ENCODE data around the gene MYRF. TPM values are rescaled to one million over a fixed set of nuclear protein-coding genes. Genes with fewer than 3 reads are reported as not detected.

MYRF gene
- total and polyA plus RNA-seq, 4 experiments from 2014 or later: 0.44 to 1.6 (median 0.89) TPM

- DNase-seq: peak in 3 of 5 donors; percentile 38 to 71 (median 49)
- H3K27me3 Mint-ChIP-seq: no peaks in the 10 kb centered on the region
- POLR2A ChIA-PET (ENCODE audit: partially characterized antibody): interaction anchor here (0.6 to 2.5 kb wide), 8 partner anchors 11 to 861 kb away, joined by 3 to 28 read pairs (median 4); partner anchors contain the start of genes FADS1, FADS2, FTH1 and INTS5
- peak overlapping the region; percentile 89 to 99 (median 94) for H3K4me3 Mint-ChIP-seq
- peaks cover 18% of the 10 kb centered on the region for H3K4me1 ChIP-seq (ENCODE audit: insufficient read depth, low read length)
- peaks cover 8 to 51% (median 28%) of the 10 kb centered on the region in 4 donors for H3K4me1 Mint-ChIP-seq
- no peaks in the 10 kb centered on the region for H3K9me3 Mint-ChIP-seq
- H3K27ac Mint-ChIP-seq: peak overlapping the region; percentile 93 to 100 (median 99)
- H3K36me3 ChIP-seq (ENCODE audit: insufficient read depth, low read length): peaks cover 35% of the 10 kb centered on the region
- peak overlapping the region; percentile 95 to 96 for H3K4me3 ChIP-seq (ENCODE audit: low read length in 2 of 2)
- H3K36me3 Mint-ChIP-seq: peaks cover 15 to 50% of the 10 kb centered on the region in 2 donors
- peak overlapping the region; percentile 98 for H3K27ac ChIP-seq (ENCODE audit: low read depth, low read length)
- intact Hi-C loops (cut with micrococcal nuclease): loop anchor here (1.0 to 5.0 kb wide), 6 partner anchors 15 to 1090 kb away; partner anchors contain the start of genes DAGLA, FADS1, FTH1 and SLC3A2
- CTCF ChIA-PET (ENCODE audit: partially characterized antibody): interaction anchor here (1.5 to 10.0 kb wide), 5 partner anchors 23 to 320 kb away, joined by 4 to 169 read pairs (median 7); partner anchors contain the start of gene FADS1
- no peaks in the 10 kb centered on the region for H3K9me3 ChIP-seq (ENCODE audit: control insufficient read depth in 1 of 2, low read length in 2 of 2)
- no peaks in the 10 kb centered on the region for H3K27me3 ChIP-seq (ENCODE audit: insufficient read depth, low read length)
Measured at GRCh38 chr11:61791737-61792309, 39.4 kb downstream of the MYRF start.

- H3K4me1 Mint-ChIP-seq: peaks cover 12 to 56% (median 31%) of the 10 kb centered on the region in 4 donors
- H3K4me1 ChIP-seq (ENCODE audit: insufficient read depth, low read length): peaks cover 21% of the 10 kb centered on the region
- H3K4me3 ChIP-seq (ENCODE audit: low read length in 2 of 2): peak within 1 kb of the TSS; percentile 95 to 96
- H3K27ac ChIP-seq (ENCODE audit: low read depth, low read length): peak within 1 kb of the TSS; percentile 98
- H3K27ac Mint-ChIP-seq: peak within 1 kb of the TSS; percentile 93 to 100 (median 99)
- intact Hi-C loops (cut with micrococcal nuclease): loop anchor here (1.0 to 5.0 kb wide), 6 partner anchors 15 to 1090 kb away; partner anchors contain the start of genes DAGLA, FADS1, FTH1 and SLC3A2
- no peaks in the 10 kb centered on the region for H3K27me3 ChIP-seq (ENCODE audit: insufficient read depth, low read length)
- peak within 1 kb of the TSS; percentile 89 to 99 (median 94) for H3K4me3 Mint-ChIP-seq
- DNase-seq: peak; percentile 87 to 92 (median 91)
- peaks cover 15 to 47% of the 10 kb centered on the region in 2 donors for H3K36me3 Mint-ChIP-seq
- H3K9me3 ChIP-seq (ENCODE audit: control insufficient read depth in 1 of 2, low read length in 2 of 2): no peaks in the 10 kb centered on the region
- no peaks in the 10 kb centered on the region for H3K9me3 Mint-ChIP-seq
- POLR2A ChIA-PET (ENCODE audit: partially characterized antibody): interaction anchor here (0.6 to 2.5 kb wide), 11 partner anchors 9 to 1759 kb away, joined by 3 to 28 read pairs (median 5); partner anchors contain the start of genes FADS1, FADS2 and FTH1
- H3K27me3 Mint-ChIP-seq: no peaks in the 10 kb centered on the region
- H3K36me3 ChIP-seq (ENCODE audit: insufficient read depth, low read length): peaks cover 28% of the 10 kb centered on the region
- CTCF ChIA-PET (ENCODE audit: partially characterized antibody): interaction anchor here (1.2 to 10.0 kb wide), 6 partner anchors 22 to 320 kb away, joined by 4 to 169 read pairs (median 7); partner anchors contain the start of gene FADS1
Measured at GRCh38 chr11:61792310-61793082, 40.1 kb downstream of the MYRF start, which contains the start of the genes FEN1 and TMEM258. Gene FEN1 (plus strand): TSS chr11:61792911. CDS start chr11:61795362, 2,451 bp downstream. Gene TMEM258 (minus strand): TSS chr11:61792599. CDS start chr11:61792558, 41 bp downstream.

GRCh38 chr11:61793083-61793828, 40.8 kb downstream of the MYRF start:
- no peaks in the 10 kb centered on the region for H3K27me3 Mint-ChIP-seq
- DNase-seq: no peak
- Histone ChIP-seq H3K27ac (ENCODE audit: low read depth, low read length) (peak overlapping the region; percentile 98), H3K9me3 (ENCODE audit: control insufficient read depth in 1 of 2, low read length in 2 of 2) (no peaks in the 10 kb centered on the region), H3K4me1 (ENCODE audit: insufficient read depth, low read length) (peaks cover 23% of the 10 kb centered on the region), H3K27me3 (ENCODE audit: insufficient read depth, low read length) (no peaks in the 10 kb centered on the region), H3K4me3 (ENCODE audit: low read length in 2 of 2) (peak overlapping the region; percentile 95 to 96), H3K36me3 (ENCODE audit: insufficient read depth, low read length) (peaks cover 22% of the 10 kb centered on the region)
- H3K4me1 Mint-ChIP-seq: peaks cover 12 to 56% (median 31%) of the 10 kb centered on the region in 4 donors
- peaks cover 15 to 43% of the 10 kb centered on the region in 2 donors for H3K36me3 Mint-ChIP-seq
- H3K4me3 Mint-ChIP-seq: peak overlapping the region; percentile 89 to 99 (median 94)
- ChIA-PET CTCF (ENCODE audit: partially characterized antibody) (interaction anchor here (0.9 to 10.0 kb wide), 6 partner anchors 22 to 316 kb away, joined by 3 to 169 read pairs (median 51); partner anchors contain the start of gene FADS1), POLR2A (ENCODE audit: partially characterized antibody) (interaction anchor here (0.6 to 2.5 kb wide), 9 partner anchors 9 to 1759 kb away, joined by 3 to 28 read pairs (median 5); partner anchors contain the start of genes FADS1, FADS2 and FTH1)
- intact Hi-C loops (cut with micrococcal nuclease): loop anchor here (2.0 to 5.0 kb wide), 2 partner anchors 24 to 1089 kb away; partner anchors contain the start of genes FADS1 and SLC3A2
- no peaks in the 10 kb centered on the region for H3K9me3 Mint-ChIP-seq
- peak overlapping the region; percentile 93 to 100 (median 99) for H3K27ac Mint-ChIP-seq

- ChIA-PET POLR2A (ENCODE audit: partially characterized antibody) (interaction anchor here (1.1 to 1.7 kb wide), 2 partner anchors 8 to 314 kb away, joined by 3 to 8 read pairs; no protein-coding TSS in a partner anchor), CTCF (ENCODE audit: partially characterized antibody) (interaction anchor here (0.9 to 10.0 kb wide), 5 partner anchors 21 to 315 kb away, joined by 3 to 169 read pairs (median 95); partner anchors contain the start of gene FADS1)
- Mint-ChIP-seq H3K27ac (peak overlapping the region in 5 of 7 donors; percentile 73 to 100 (median 99)), H3K9me3 (no peaks in the 10 kb centered on the region), H3K4me3 (peak overlapping the region; percentile 7 to 94 (median 72)), H3K27me3 (no peaks in the 10 kb centered on the region), H3K36me3 (peaks cover 12 to 37% of the 10 kb centered on the region in 2 donors), H3K4me1 (peaks cover 12 to 52% (median 31%) of the 10 kb centered on the region in 4 donors)
- Histone ChIP-seq H3K4me1 (ENCODE audit: insufficient read depth, low read length) (peaks cover 23% of the 10 kb centered on the region), H3K4me3 (ENCODE audit: low read length in 2 of 2) (no peak overlapping the region), H3K27me3 (ENCODE audit: insufficient read depth, low read length) (no peaks in the 10 kb centered on the region), H3K36me3 (ENCODE audit: insufficient read depth, low read length) (peaks cover 16% of the 10 kb centered on the region), H3K27ac (ENCODE audit: low read depth, low read length) (peak overlapping the region; percentile 98), H3K9me3 (ENCODE audit: control insufficient read depth in 1 of 2, low read length in 2 of 2) (no peaks in the 10 kb centered on the region)
- intact Hi-C loops (cut with micrococcal nuclease): loop anchor here (2.0 to 5.0 kb wide), 2 partner anchors 23 to 1088 kb away; partner anchors contain the start of genes FADS1 and SLC3A2
- DNase-seq: no peak
Measured at GRCh38 chr11:61793829-61794204, 41.4 kb downstream of the MYRF start.

- intact Hi-C loops (cut with micrococcal nuclease): loop anchor here (5.0 kb wide), 1 partner anchor 1088 kb away; the partner anchor contains the start of gene SLC3A2
- Mint-ChIP-seq H3K36me3 (peaks cover 7 to 30% of the 10 kb centered on the region in 2 donors), H3K9me3 (no peaks in the 10 kb centered on the region), H3K27me3 (no peaks in the 10 kb centered on the region), H3K4me1 (peaks cover 12 to 47% (median 30%) of the 10 kb centered on the region in 4 donors), H3K27ac (peak overlapping the region in 1 of 7 donors; percentile 72), H3K4me3 (peak overlapping the region in 2 of 8 donors; percentile 24 to 30)
- DNase-seq: no peak
- Histone ChIP-seq H3K4me1 (ENCODE audit: insufficient read depth, low read length) (peaks cover 23% of the 10 kb centered on the region), H3K27me3 (ENCODE audit: insufficient read depth, low read length) (no peaks in the 10 kb centered on the region), H3K9me3 (ENCODE audit: control insufficient read depth in 1 of 2, low read length in 2 of 2) (no peaks in the 10 kb centered on the region), H3K36me3 (ENCODE audit: insufficient read depth, low read length) (peaks cover 8% of the 10 kb centered on the region), H3K27ac (ENCODE audit: low read depth, low read length) (no peak overlapping the region), H3K4me3 (ENCODE audit: low read length in 2 of 2) (no peak overlapping the region)
- POLR2A ChIA-PET (ENCODE audit: partially characterized antibody): no interaction called here
- CTCF ChIA-PET (ENCODE audit: partially characterized antibody): interaction anchor here (1.4 to 10.0 kb wide), 5 partner anchors 20 to 314 kb away, joined by 4 to 169 read pairs (median 96); partner anchors contain the start of gene FADS1
Measured at GRCh38 chr11:61794579-61794978, 42.1 kb downstream of the MYRF start.

GRCh38 chr11:61795459-61795858, 43.0 kb downstream of the MYRF start:
- Histone ChIP-seq H3K9me3 (ENCODE audit: control insufficient read depth in 1 of 2, low read length in 2 of 2) (no peaks in the 10 kb centered on the region), H3K4me3 (ENCODE audit: low read length in 2 of 2) (no peak overlapping the region), H3K27ac (ENCODE audit: low read depth, low read length) (no peak overlapping the region), H3K36me3 (ENCODE audit: insufficient read depth, low read length) (no peaks in the 10 kb centered on the region), H3K4me1 (ENCODE audit: insufficient read depth, low read length) (peaks cover 23% of the 10 kb centered on the region), H3K27me3 (ENCODE audit: insufficient read depth, low read length) (no peaks in the 10 kb centered on the region)
- no peaks in the 10 kb centered on the region for H3K9me3 Mint-ChIP-seq
- ChIA-PET CTCF (ENCODE audit: partially characterized antibody) (interaction anchor here (1.3 to 10.0 kb wide), 6 partner anchors 19 to 517 kb away, joined by 3 to 169 read pairs (median 96); partner anchors contain the start of gene FADS1), POLR2A (ENCODE audit: partially characterized antibody) (no interaction called here)
- H3K36me3 Mint-ChIP-seq: peaks cover 0 to 24% of the 10 kb centered on the region in 2 donors
- DNase-seq: no peak
- peak overlapping the region in 2 of 8 donors; percentile 35 to 66 for H3K4me3 Mint-ChIP-seq
- H3K27me3 Mint-ChIP-seq: no peaks in the 10 kb centered on the region
- intact Hi-C loops (cut with micrococcal nuclease): no loop called here
- peaks cover 10 to 40% (median 24%) of the 10 kb centered on the region in 4 donors for H3K4me1 Mint-ChIP-seq
- H3K27ac Mint-ChIP-seq: peak overlapping the region in 2 of 7 donors; percentile 57 to 62
